Measurements from ENCODE around the gene FREM3. TPM values are rescaled to one million over a fixed set of nuclear protein-coding genes. Genes with fewer than 3 reads are reported as not detected.
"Not testable (repeated sequence)": the region's sequence is repeated elsewhere in the genome, so short reads cannot be mapped to it uniquely, and the experiment has no call there.

Gene FREM3
- total RNA-seq, 1 donor from 2014 or later = not detected

- ChIA-PET POLR2A (no interaction called here), CTCF (no interaction called here)
- intact Hi-C loops (cut with micrococcal nuclease) = no loop called here
- Mint-ChIP-seq H3K27me3 (peaks cover 15% of the 10 kb centered on the region), H3K4me1 (no peaks in the 10 kb centered on the region), H3K36me3 (ENCODE audit: low read depth) (no peaks in the 10 kb centered on the region), H3K27ac (no peak overlapping the region), H3K4me3 (no peak overlapping the region), H3K9me3 (no peaks in the 10 kb centered on the region)
- ATAC-seq (ENCODE audit: low read depth) = no peak
- no peak for TF ChIP-seq CTCF (IDR thresholded peaks at IDR 0.05)
- no peak for DNase-seq
Measured at GRCh38 chr4:143693856-143694255, 6.6 kb downstream of the FREM3 start.

GRCh38 chr4:143692241-143692640 is 8.2 kb downstream of the FREM3 start:
- Mint-ChIP-seq H3K27ac (no peak overlapping the region), H3K9me3 (no peaks in the 10 kb centered on the region), H3K27me3 (no peaks in the 10 kb centered on the region), H3K4me1 (no peaks in the 10 kb centered on the region), H3K36me3 (ENCODE audit: low read depth) (no peaks in the 10 kb centered on the region), H3K4me3 (no peak overlapping the region)
- POLR2A ChIA-PET = no interaction called here
- no peak for TF ChIP-seq CTCF (IDR thresholded peaks at IDR 0.05)
- ATAC-seq (ENCODE audit: low read depth) = no peak
- intact Hi-C loops (cut with micrococcal nuclease) = no loop called here
- CTCF ChIA-PET = no interaction called here
- DNase-seq = no peak

GRCh38 chr4:143679434-143679833 is 21.0 kb downstream of the FREM3 start:
- H3K27ac Mint-ChIP-seq = no peak overlapping the region
- peaks cover 6% of the 10 kb centered on the region for H3K27me3 Mint-ChIP-seq
- DNase-seq = no peak
- ATAC-seq (ENCODE audit: low read depth) = no peak
- ChIA-PET CTCF (no interaction called here), POLR2A (no interaction called here)
- no peak for TF ChIP-seq CTCF (IDR thresholded peaks at IDR 0.05)
- H3K4me1 Mint-ChIP-seq = no peaks in the 10 kb centered on the region
- no peak overlapping the region for H3K4me3 Mint-ChIP-seq
- H3K9me3 Mint-ChIP-seq = peaks cover 3% of the 10 kb centered on the region
- no peaks in the 10 kb centered on the region for H3K36me3 Mint-ChIP-seq (ENCODE audit: low read depth)
- intact Hi-C loops (cut with micrococcal nuclease) = no loop called here

- CTCF ChIA-PET; POLR2A ChIA-PET; H3K4me3 Mint-ChIP-seq; H3K36me3 Mint-ChIP-seq (ENCODE audit: low read depth); intact Hi-C loops (cut with micrococcal nuclease); H3K4me1 Mint-ChIP-seq; DNase-seq; H3K9me3 Mint-ChIP-seq; H3K27ac Mint-ChIP-seq; ATAC-seq (ENCODE audit: low read depth); H3K27me3 Mint-ChIP-seq: not testable (repeated sequence)
Measured at GRCh38 chr4:143673629-143674028, 26.8 kb downstream of the FREM3 start.

- Mint-ChIP-seq H3K4me1 (no peaks in the 10 kb centered on the region), H3K4me3 (no peak overlapping the region), H3K27ac (no peak overlapping the region), H3K9me3 (peaks cover 4% of the 10 kb centered on the region), H3K27me3 (no peaks in the 10 kb centered on the region), H3K36me3 (ENCODE audit: low read depth) (no peaks in the 10 kb centered on the region)
- DNase-seq = no peak
- no peak for TF ChIP-seq CTCF (IDR thresholded peaks at IDR 0.05)
- POLR2A ChIA-PET = no interaction called here
- intact Hi-C loops (cut with micrococcal nuclease) = no loop called here
- CTCF ChIA-PET = no interaction called here
- ATAC-seq (ENCODE audit: low read depth) = no peak
Measured at GRCh38 chr4:143668930-143669552, 31.4 kb downstream of the FREM3 start.

- ChIA-PET POLR2A (no interaction called here), CTCF (no interaction called here)
- Mint-ChIP-seq H3K9me3 (peaks cover 6% of the 10 kb centered on the region), H3K36me3 (ENCODE audit: low read depth) (no peaks in the 10 kb centered on the region), H3K4me1 (no peaks in the 10 kb centered on the region), H3K4me3 (no peak overlapping the region), H3K27ac (no peak overlapping the region), H3K27me3 (no peaks in the 10 kb centered on the region)
- no peak for TF ChIP-seq CTCF (IDR thresholded peaks at IDR 0.05)
- intact Hi-C loops (cut with micrococcal nuclease) = no loop called here
- ATAC-seq (ENCODE audit: low read depth) (no peak), DNase-seq (no peak)
Measured at GRCh38 chr4:143667461-143667860, 33.0 kb downstream of the FREM3 start.
